ENCODE results near the gene ARHGAP18. TPM values are rescaled to one million over a fixed set of nuclear protein-coding genes. Genes with fewer than 3 reads are reported as not detected.

Gene ARHGAP18, protein sequence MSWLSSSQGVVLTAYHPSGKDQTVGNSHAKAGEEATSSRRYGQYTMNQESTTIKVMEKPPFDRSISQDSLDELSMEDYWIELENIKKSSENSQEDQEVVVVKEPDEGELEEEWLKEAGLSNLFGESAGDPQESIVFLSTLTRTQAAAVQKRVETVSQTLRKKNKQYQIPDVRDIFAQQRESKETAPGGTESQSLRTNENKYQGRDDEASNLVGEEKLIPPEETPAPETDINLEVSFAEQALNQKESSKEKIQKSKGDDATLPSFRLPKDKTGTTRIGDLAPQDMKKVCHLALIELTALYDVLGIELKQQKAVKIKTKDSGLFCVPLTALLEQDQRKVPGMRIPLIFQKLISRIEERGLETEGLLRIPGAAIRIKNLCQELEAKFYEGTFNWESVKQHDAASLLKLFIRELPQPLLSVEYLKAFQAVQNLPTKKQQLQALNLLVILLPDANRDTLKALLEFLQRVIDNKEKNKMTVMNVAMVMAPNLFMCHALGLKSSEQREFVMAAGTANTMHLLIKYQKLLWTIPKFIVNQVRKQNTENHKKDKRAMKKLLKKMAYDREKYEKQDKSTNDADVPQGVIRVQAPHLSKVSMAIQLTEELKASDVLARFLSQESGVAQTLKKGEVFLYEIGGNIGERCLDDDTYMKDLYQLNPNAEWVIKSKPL
- total RNA-seq (1 to 10 TPM; 5.2 to 6.8 (median 5.5) TPM), polyA plus RNA-seq (1 to 10 TPM; 1.6 to 6.0 (median 4.3) TPM)
- long read RNA-seq, donor 1, partial matches to known transcripts: 5 of 5 reads
- long read RNA-seq, donor 1, other reads (novel, unspliced or antisense): 0 of 5 reads
- long read RNA-seq, donor 2, full-length matches to known transcripts: 4 of 22 reads
- long read RNA-seq, donor 2, partial matches to known transcripts: 13 of 22 reads
- long read RNA-seq, donor 2, other reads (novel, unspliced or antisense): 5 of 22 reads

DNA sequence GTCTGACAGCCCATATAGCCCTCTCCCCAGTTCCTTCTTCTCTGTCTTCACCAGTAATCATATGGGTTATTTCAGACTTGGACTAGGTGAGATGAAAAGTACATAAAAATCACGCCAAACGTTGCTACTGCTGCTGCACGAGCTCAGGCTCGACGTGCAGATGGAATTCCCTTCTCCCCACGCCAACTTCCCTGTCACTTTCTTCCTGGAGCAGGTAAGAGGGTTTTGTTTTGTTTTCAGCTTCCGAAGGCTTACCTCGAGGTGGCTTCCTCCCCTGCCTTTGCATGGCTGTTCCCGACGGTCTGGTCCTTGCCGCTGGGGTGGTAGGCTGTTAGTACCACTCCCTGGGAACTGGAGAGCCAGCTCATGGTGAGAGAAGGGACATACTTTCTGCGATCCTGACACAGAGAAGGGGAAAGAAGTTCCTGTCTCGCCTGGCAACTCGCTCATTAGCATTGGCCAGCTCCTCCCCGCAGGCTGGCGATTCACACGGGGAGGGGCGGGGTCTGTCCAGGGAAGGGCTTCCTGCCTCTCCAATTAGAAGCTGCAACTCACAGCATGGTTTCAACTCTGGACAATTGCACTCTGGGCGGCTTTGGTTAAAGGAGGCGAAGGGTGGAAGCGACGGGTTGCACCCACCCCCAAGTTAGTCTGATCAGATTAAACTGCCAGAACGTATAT, at the start of gene ARHGAP18:
Gene ARHGAP18, minus strand, starts transcription at position 409 of the 681 bp plus-strand sequence. Its CDS starts 41 bp downstream, at position 368.
- ATAC-seq: peak; percentile 97 to 98 (median 98)
- TF ChIP-seq, protein P1, sequence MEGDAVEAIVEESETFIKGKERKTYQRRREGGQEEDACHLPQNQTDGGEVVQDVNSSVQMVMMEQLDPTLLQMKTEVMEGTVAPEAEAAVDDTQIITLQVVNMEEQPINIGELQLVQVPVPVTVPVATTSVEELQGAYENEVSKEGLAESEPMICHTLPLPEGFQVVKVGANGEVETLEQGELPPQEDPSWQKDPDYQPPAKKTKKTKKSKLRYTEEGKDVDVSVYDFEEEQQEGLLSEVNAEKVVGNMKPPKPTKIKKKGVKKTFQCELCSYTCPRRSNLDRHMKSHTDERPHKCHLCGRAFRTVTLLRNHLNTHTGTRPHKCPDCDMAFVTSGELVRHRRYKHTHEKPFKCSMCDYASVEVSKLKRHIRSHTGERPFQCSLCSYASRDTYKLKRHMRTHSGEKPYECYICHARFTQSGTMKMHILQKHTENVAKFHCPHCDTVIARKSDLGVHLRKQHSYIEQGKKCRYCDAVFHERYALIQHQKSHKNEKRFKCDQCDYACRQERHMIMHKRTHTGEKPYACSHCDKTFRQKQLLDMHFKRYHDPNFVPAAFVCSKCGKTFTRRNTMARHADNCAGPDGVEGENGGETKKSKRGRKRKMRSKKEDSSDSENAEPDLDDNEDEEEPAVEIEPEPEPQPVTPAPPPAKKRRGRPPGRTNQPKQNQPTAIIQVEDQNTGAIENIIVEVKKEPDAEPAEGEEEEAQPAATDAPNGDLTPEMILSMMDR (IDR thresholded peaks at IDR 0.05): no peak

DNA sequence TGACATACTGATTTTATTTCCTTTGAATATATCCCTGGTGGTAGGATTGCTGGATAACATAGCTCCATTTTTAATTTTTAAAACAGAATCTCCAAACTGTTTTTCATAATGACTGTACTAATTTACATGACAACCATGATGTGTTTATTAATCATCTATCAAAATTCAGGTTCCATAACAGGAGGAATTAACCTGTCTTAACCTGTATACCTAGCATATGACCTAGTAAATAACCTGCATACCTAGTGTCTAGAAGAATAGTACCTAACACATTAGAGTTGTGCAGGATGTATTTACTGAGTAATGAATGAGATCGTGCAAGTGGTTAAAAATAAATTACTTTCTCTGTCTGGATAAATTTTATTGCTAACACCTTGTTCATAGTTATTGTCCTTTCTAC, 45.8 kb upstream of the ARHGAP18 start:
- H3K36me3 ChIP-seq (ENCODE audit: insufficient read depth in 1 of 2, low read depth in 1 of 2): no peaks in the 10 kb centered on the region
- H3K4me3 ChIP-seq: no peak overlapping the region
- TF ChIP-seq, protein P1 (IDR thresholded peaks at IDR 0.05): no peak
- 85 to 93% (median 91%) methylated on average over 1 of the region's 1 CpG for WGBS, 3 donors
- no peaks in the 10 kb centered on the region for H3K9me3 ChIP-seq
- peaks cover 5% of the 10 kb centered on the region for H3K4me1 ChIP-seq
- no peaks in the 10 kb centered on the region for H3K27me3 ChIP-seq (ENCODE audit: insufficient read depth in 3 of 3, low read length in 2 of 3)
- intact Hi-C loops (cut with DNase I): no loop called here
- no peak for ATAC-seq
- no peak overlapping the region for H3K27ac ChIP-seq
- DNase-seq: no peak

More for the DNA sequence above, at the start of gene ARHGAP18:
- no peaks in the 10 kb centered on the region for H3K36me3 ChIP-seq (ENCODE audit: insufficient read depth in 1 of 2, low read depth in 1 of 2)
- peak within 1 kb of the TSS; percentile 85 for H3K27ac ChIP-seq
- WGBS, 3 donors: 0 to 1% (median 0%) methylated on average over 23 of the region's 23 CpGs
- H3K4me1 ChIP-seq: peaks cover 25% of the 10 kb centered on the region
- peak; percentile 91 to 95 for DNase-seq
- H3K27me3 ChIP-seq (ENCODE audit: insufficient read depth in 3 of 3, low read length in 2 of 3): no peaks in the 10 kb centered on the region
- intact Hi-C loops (cut with DNase I): loop anchor here (5.0 kb wide), 2 partner anchors 38 to 83 kb away; no protein-coding TSS in a partner anchor
- H3K4me3 ChIP-seq: peak within 1 kb of the TSS; percentile 73
- no peaks in the 10 kb centered on the region for H3K9me3 ChIP-seq

DNA sequence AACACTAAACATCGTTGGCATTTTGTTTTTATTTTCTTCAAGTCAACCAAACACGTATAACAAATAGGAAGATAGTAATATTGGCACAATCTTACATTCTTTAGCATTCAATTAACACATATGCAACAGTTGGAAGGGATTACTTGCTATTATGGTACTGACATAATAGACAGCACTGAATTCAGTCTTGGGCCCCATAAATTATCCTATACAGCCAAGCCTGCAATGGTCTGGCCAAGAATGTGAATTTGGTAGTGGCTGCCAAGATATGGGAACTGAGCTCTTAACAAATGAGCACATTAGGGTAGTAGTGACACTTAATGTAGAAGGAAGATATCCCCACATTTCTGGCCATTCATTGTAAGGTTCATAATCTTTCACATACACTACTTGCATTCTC, 44.8 kb upstream of the ARHGAP18 start:
- no peak overlapping the region for H3K27ac ChIP-seq
- H3K4me3 ChIP-seq: no peak overlapping the region
- no peaks in the 10 kb centered on the region for H3K9me3 ChIP-seq
- H3K27me3 ChIP-seq (ENCODE audit: insufficient read depth in 3 of 3, low read length in 2 of 3): no peaks in the 10 kb centered on the region
- peaks cover 5% of the 10 kb centered on the region for H3K4me1 ChIP-seq
- no peak for ATAC-seq
- WGBS, 3 donors: 40 to 46% (median 45%) methylated on average over 2 of the region's 2 CpGs
- DNase-seq: no peak
- TF ChIP-seq, protein P1 (IDR thresholded peaks at IDR 0.05): no peak
- intact Hi-C loops (cut with DNase I): no loop called here
- H3K36me3 ChIP-seq (ENCODE audit: insufficient read depth in 1 of 2, low read depth in 1 of 2): no peaks in the 10 kb centered on the region

DNA sequence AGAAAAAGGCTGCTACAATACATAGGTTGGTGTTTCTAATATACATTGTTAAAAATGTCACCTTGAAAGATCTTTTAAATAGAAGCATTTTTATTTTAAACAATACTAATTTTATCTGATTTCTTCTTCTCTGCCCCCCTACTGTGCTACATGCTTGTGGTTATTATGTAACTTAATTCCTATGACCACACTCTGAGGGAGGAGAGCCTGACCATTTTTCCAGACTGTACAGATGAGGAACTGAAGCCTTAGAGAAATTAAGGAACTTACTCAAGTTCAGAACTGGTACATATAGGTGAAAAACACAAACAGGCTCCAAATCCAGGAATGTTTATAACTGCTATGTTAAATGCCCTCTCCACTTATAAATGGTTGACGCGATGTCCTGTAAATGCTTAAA, 43.4 kb upstream of the ARHGAP18 start:
- Histone ChIP-seq H3K4me3 (no peak overlapping the region), H3K27ac (no peak overlapping the region), H3K9me3 (no peaks in the 10 kb centered on the region), H3K4me1 (peaks cover 18% of the 10 kb centered on the region), H3K27me3 (ENCODE audit: insufficient read depth in 3 of 3, low read length in 2 of 3) (no peaks in the 10 kb centered on the region), H3K36me3 (ENCODE audit: insufficient read depth in 1 of 2, low read depth in 1 of 2) (no peaks in the 10 kb centered on the region)
- TF ChIP-seq, protein P1 (IDR thresholded peaks at IDR 0.05): no peak
- ATAC-seq (no peak), DNase-seq (no peak)
- 95 to 99% (median 95%) methylated on average over 2 of the region's 2 CpGs for WGBS, 3 donors
- intact Hi-C loops (cut with DNase I): no loop called here

All from psoas muscle (tissue), 8 donors.